Umbilical cord (tissue), 2 donors: ENCODE results near the gene ORC2. TPM values are rescaled to one million over a fixed set of nuclear protein-coding genes. Genes with fewer than 3 reads are reported as not detected.
A peak's percentile ranks its signal among the peaks of the same experiment; 100 is the strongest.

Source experiments
- DNase-seq: peaks from one replicate; pipeline ENCODE4 v3.0.0-alpha.2; 2015; ENCODE audit warnings: low spot score
- total RNA-seq: library from RNA; depleted of rRNA; stranded (reverse); fragments of >200 nt; gene quantifications from one replicate; pipeline ENCODE4 v1.2.3, GENCODE V29; 2014; ENCODE audit warnings: low replicate concordance; ENCODE audit not compliant: insufficient read depth

Gene ORC2
- total RNA-seq, 1 donor from 2014 or later, result 19.5 TPM

- DNase-seq, result peak; percentile 12
Measured at GRCh38 chr2:200861617-200862155, 101.8 kb downstream of the ORC2 start.

GRCh38 chr2:200860092-200860795, 103.2 kb downstream of the ORC2 start:
- no peak for DNase-seq

Other genes starting within 250 kb of the ORC2 start
- 281 TPM for gene BZW1, start 151.8 kb downstream of the ORC2 start, total RNA-seq
- 127 TPM for gene CLK1, start 99.0 kb downstream of the ORC2 start, total RNA-seq
- 40.0 TPM for gene PPIL3, start 74.6 kb downstream of the ORC2 start, total RNA-seq
- 29.4 TPM for gene NIF3L1, start 74.3 kb downstream of the ORC2 start, total RNA-seq
- gene HYCC2, start 108.0 kb upstream of the ORC2 start, total RNA-seq, result 29.9 TPM
- 29.4 TPM for gene NDUFB3, start 108.3 kb upstream of the ORC2 start, total RNA-seq
- 103 TPM for gene CFLAR, start 152.5 kb upstream of the ORC2 start, total RNA-seq
- 3.4 TPM for gene CASP10, start 219.5 kb upstream of the ORC2 start, total RNA-seq